Measurements from ENCODE around the gene STMP1.

Gene STMP1

DNA sequence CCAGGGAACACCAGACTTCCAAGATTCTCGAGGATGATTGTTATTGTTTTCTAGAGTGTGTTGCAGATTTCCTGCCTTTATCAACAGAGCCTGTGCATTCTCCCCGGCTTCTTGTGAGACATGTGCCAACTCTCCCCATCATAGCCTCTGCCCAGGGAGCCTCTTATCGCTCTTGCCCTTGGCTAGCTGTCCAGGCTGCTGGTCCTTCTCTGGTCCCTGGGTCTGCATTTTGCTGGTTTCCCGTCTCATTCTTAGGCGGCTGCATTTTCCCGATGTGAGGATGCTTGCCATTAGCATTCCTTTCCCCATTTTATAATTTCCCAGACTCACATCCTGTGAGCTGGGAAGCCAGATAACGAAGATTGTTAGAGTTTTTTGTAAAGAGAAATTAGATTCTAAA lies 50.5 kb downstream of the STMP1 start:
- H3K27me3 ChIP-seq (ENCODE audit: control insufficient read depth in 3 of 3, insufficient read depth in 3 of 3, low read depth in 1 of 3, low read length in 3 of 3) = no peaks in the 10 kb centered on the region
- H3K36me3 ChIP-seq (replicated peaks in 1 of 2; ENCODE audit: control insufficient read depth in 2 of 2, insufficient read depth in 2 of 2, low read length in 2 of 2) = no peaks in the 10 kb centered on the region
- no peak overlapping the region for H3K27ac ChIP-seq (replicated peaks; ENCODE audit: low read length)
- H3K23ac ChIP-seq (ENCODE audit: low read depth, low read length, poor library complexity) = no peak overlapping the region
- no peak overlapping the region for H2BK120ac ChIP-seq (ENCODE audit: low read depth, low read length)
- H3K9ac ChIP-seq (ENCODE audit: low read depth, low read length, poor library complexity) = no peak overlapping the region
- WGBS, 2 donors (ENCODE audit: extremely low coverage in 2 of 2, insufficient read length in 2 of 2, insufficient replicate concordance in 1 of 2) = no CpG with 5 or more reads among the region's 7 CpGs
- no peak overlapping the region for H3K14ac ChIP-seq (ENCODE audit: low read length)
- no peak overlapping the region for H2BK15ac ChIP-seq (ENCODE audit: low read length)
- no peak overlapping the region for H3K4me2 ChIP-seq (ENCODE audit: insufficient read depth, low read length, poor library complexity, severe bottlenecking)
- no peak overlapping the region for H2BK5ac ChIP-seq (ENCODE audit: low read length)
- no peaks in the 10 kb centered on the region for H3K79me1 ChIP-seq (ENCODE audit: low read depth, low read length)
- H2AFZ ChIP-seq (ENCODE audit: low read length) = no peak overlapping the region
- H3K4me1 ChIP-seq (ENCODE audit: control insufficient read depth in 2 of 2, insufficient read depth in 1 of 2, low read depth in 1 of 2, low read length in 2 of 2) = peaks cover 4 to 5% of the 10 kb centered on the region in 2 donors
- H2BK12ac ChIP-seq (ENCODE audit: low read length) = no peak overlapping the region
- H3K4me3 ChIP-seq (ENCODE audit: low read length in 2 of 2) = no peak overlapping the region
- no peak overlapping the region for H4K8ac ChIP-seq (ENCODE audit: low read depth, low read length)
- no peak overlapping the region for H3K4ac ChIP-seq (ENCODE audit: low read length)
- no peak overlapping the region for H2AK5ac ChIP-seq (ENCODE audit: low read depth, low read length)
- H3K9me3 ChIP-seq (replicated peaks in 1 of 2; ENCODE audit: control insufficient read depth in 2 of 2, insufficient read depth in 1 of 2, low read depth in 1 of 2, low read length in 2 of 2) = no peaks in the 10 kb centered on the region
- H4K91ac ChIP-seq (ENCODE audit: low read depth, low read length, poor library complexity) = no peak overlapping the region
- no peak overlapping the region for H3K18ac ChIP-seq (ENCODE audit: low read length)
- DNase-seq (ENCODE audit: low spot score) = no peak

DNA sequence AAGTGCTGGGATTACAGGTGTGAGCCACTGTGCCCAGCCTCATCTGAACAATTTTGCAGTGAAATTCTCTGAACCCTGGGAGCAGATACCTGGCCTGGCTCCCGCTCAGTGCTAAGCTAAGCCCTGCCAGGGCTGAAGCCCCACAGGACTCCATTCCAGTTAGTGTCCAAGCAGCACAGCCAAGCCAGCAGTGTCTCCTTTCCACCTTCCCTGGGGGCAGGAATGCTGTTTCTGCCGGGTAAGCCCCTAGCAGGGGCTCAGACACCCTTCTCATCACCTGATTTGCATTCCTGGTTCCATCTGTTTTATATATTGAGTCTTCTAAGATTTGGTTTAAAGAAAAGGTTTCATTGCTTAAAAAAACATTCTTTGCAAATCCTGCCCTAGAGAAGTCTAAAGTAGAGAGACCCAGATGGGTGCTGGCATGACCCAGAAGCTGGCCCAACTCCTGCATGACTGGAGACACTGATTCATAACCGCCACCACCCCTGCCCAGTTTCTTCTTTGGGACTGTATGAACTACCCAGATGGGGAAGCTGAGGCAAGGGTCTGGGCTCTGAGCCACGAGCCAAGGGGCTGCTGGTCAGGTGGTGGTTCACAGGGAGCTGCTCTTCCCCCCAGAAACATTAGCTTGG lies 51.6 kb downstream of the STMP1 start:
- no peak for DNase-seq (ENCODE audit: low spot score)
- no peak overlapping the region for H3K4me2 ChIP-seq (ENCODE audit: insufficient read depth, low read length, poor library complexity, severe bottlenecking)
- H3K27ac ChIP-seq (replicated peaks; ENCODE audit: low read length) = no peak overlapping the region
- peaks cover 9% of the 10 kb centered on the region in 2 donors for H3K4me1 ChIP-seq (ENCODE audit: control insufficient read depth in 2 of 2, insufficient read depth in 1 of 2, low read depth in 1 of 2, low read length in 2 of 2)
- peak overlapping the region; percentile 23 for H2BK15ac ChIP-seq (ENCODE audit: low read length)
- H3K4ac ChIP-seq (ENCODE audit: low read length) = no peak overlapping the region
- H4K91ac ChIP-seq (ENCODE audit: low read depth, low read length, poor library complexity) = no peak overlapping the region
- H3K18ac ChIP-seq (ENCODE audit: low read length) = peak overlapping the region; percentile 77
- H4K8ac ChIP-seq (ENCODE audit: low read depth, low read length) = no peak overlapping the region
- no peak overlapping the region for H2BK12ac ChIP-seq (ENCODE audit: low read length)
- peak overlapping the region; percentile 80 for H2AFZ ChIP-seq (ENCODE audit: low read length)
- no CpG with 5 or more reads among the region's 4 CpGs for WGBS, 2 donors (ENCODE audit: extremely low coverage in 2 of 2, insufficient read length in 2 of 2, insufficient replicate concordance in 1 of 2)
- H2BK120ac ChIP-seq (ENCODE audit: low read depth, low read length) = no peak overlapping the region
- no peak overlapping the region for H2BK5ac ChIP-seq (ENCODE audit: low read length)
- H2AK5ac ChIP-seq (ENCODE audit: low read depth, low read length) = no peak overlapping the region
- no peaks in the 10 kb centered on the region for H3K9me3 ChIP-seq (replicated peaks in 1 of 2; ENCODE audit: control insufficient read depth in 2 of 2, insufficient read depth in 1 of 2, low read depth in 1 of 2, low read length in 2 of 2)
- no peak overlapping the region for H3K23ac ChIP-seq (ENCODE audit: low read depth, low read length, poor library complexity)
- no peak overlapping the region for H3K4me3 ChIP-seq (ENCODE audit: low read length in 2 of 2)
- H3K36me3 ChIP-seq (replicated peaks in 1 of 2; ENCODE audit: control insufficient read depth in 2 of 2, insufficient read depth in 2 of 2, low read length in 2 of 2) = no peaks in the 10 kb centered on the region
- H3K14ac ChIP-seq (ENCODE audit: low read length) = peak overlapping the region; percentile 17
- no peaks in the 10 kb centered on the region for H3K79me1 ChIP-seq (ENCODE audit: low read depth, low read length)
- no peak overlapping the region for H3K9ac ChIP-seq (ENCODE audit: low read depth, low read length, poor library complexity)
- H3K27me3 ChIP-seq (ENCODE audit: control insufficient read depth in 3 of 3, insufficient read depth in 3 of 3, low read depth in 1 of 3, low read length in 3 of 3) = no peaks in the 10 kb centered on the region

DNA sequence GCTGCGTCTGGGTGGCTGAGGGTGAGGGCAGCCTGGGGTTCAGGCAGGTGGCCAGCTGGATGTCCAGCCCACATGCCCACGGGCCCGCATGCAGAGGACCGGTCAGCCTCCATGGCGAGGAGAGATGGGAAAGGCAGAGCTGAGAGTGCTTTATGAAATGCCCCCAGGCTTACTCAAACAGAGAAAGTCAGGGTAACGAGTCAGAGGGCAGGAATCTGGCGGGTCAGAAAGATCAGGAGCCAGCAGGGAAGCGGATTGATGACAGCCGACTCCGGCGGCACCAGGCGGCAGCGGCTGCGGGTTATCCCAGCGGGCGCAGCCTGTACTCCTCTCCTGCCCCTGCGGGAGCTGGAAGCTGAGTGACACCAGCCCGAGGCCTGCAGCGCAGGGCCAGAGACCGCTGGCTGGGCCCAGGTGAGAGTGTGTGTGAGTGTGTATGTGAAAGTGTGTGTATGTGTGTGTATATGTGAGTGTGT lies 52.3 kb downstream of the STMP1 start:
- H4K91ac ChIP-seq (ENCODE audit: low read depth, low read length, poor library complexity) = no peak overlapping the region
- no peak overlapping the region for H2BK12ac ChIP-seq (ENCODE audit: low read length)
- H3K27me3 ChIP-seq (ENCODE audit: control insufficient read depth in 3 of 3, insufficient read depth in 3 of 3, low read depth in 1 of 3, low read length in 3 of 3) = no peaks in the 10 kb centered on the region
- DNase-seq (ENCODE audit: low spot score) = peak; percentile 20
- H2AFZ ChIP-seq (ENCODE audit: low read length) = peak overlapping the region; percentile 80
- no peak overlapping the region for H3K27ac ChIP-seq (replicated peaks; ENCODE audit: low read length)
- H3K9ac ChIP-seq (ENCODE audit: low read depth, low read length, poor library complexity) = no peak overlapping the region
- H2BK120ac ChIP-seq (ENCODE audit: low read depth, low read length) = no peak overlapping the region
- H2AK5ac ChIP-seq (ENCODE audit: low read depth, low read length) = no peak overlapping the region
- WGBS, 2 donors (ENCODE audit: extremely low coverage in 2 of 2, insufficient read length in 2 of 2, insufficient replicate concordance in 1 of 2) = no CpG with 5 or more reads among the region's 20 CpGs
- peak overlapping the region; percentile 17 for H3K14ac ChIP-seq (ENCODE audit: low read length)
- H2BK15ac ChIP-seq (ENCODE audit: low read length) = peak overlapping the region; percentile 23
- no peaks in the 10 kb centered on the region for H3K9me3 ChIP-seq (replicated peaks in 1 of 2; ENCODE audit: control insufficient read depth in 2 of 2, insufficient read depth in 1 of 2, low read depth in 1 of 2, low read length in 2 of 2)
- H3K23ac ChIP-seq (ENCODE audit: low read depth, low read length, poor library complexity) = no peak overlapping the region
- H3K79me1 ChIP-seq (ENCODE audit: low read depth, low read length) = no peaks in the 10 kb centered on the region
- no peak overlapping the region for H3K4ac ChIP-seq (ENCODE audit: low read length)
- H3K4me3 ChIP-seq (ENCODE audit: low read length in 2 of 2) = peak overlapping the region in 1 of 2 donors; percentile 10
- peak overlapping the region; percentile 77 for H3K18ac ChIP-seq (ENCODE audit: low read length)
- H3K36me3 ChIP-seq (replicated peaks in 1 of 2; ENCODE audit: control insufficient read depth in 2 of 2, insufficient read depth in 2 of 2, low read length in 2 of 2) = no peaks in the 10 kb centered on the region
- H3K4me1 ChIP-seq (ENCODE audit: control insufficient read depth in 2 of 2, insufficient read depth in 1 of 2, low read depth in 1 of 2, low read length in 2 of 2) = peaks cover 12% of the 10 kb centered on the region in 2 donors
- H2BK5ac ChIP-seq (ENCODE audit: low read length) = no peak overlapping the region
- H4K8ac ChIP-seq (ENCODE audit: low read depth, low read length) = no peak overlapping the region
- no peak overlapping the region for H3K4me2 ChIP-seq (ENCODE audit: insufficient read depth, low read length, poor library complexity, severe bottlenecking)

DNA sequence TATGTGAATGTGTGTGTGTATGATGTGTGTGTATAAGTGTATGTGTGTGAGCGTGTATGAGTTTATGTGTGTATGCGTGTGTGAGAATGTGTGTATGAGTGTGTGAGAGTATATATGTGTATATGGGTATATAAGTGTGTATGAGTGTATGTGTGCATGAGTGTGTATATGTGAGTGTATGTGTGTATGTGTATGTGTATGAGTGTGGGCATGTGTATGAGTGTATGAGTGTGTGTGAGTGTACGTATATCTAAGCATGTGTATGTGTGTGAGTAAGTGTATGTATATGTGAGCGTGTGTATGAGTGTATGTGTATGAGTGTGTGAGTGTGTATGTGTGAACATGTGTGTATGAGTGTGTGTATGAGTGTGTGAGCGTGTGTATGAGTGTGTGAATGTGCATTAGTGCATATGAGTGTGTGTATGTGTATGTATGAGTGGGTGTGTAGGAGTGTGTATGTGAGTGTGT lies 52.8 kb downstream of the STMP1 start:
- no peak overlapping the region for H2BK5ac ChIP-seq (ENCODE audit: low read length)
- H2AK5ac ChIP-seq (ENCODE audit: low read depth, low read length) = no peak overlapping the region
- H3K4ac ChIP-seq (ENCODE audit: low read length) = no peak overlapping the region
- no peak overlapping the region for H3K18ac ChIP-seq (ENCODE audit: low read length)
- no peak overlapping the region for H4K91ac ChIP-seq (ENCODE audit: low read depth, low read length, poor library complexity)
- H3K36me3 ChIP-seq (replicated peaks in 1 of 2; ENCODE audit: control insufficient read depth in 2 of 2, insufficient read depth in 2 of 2, low read length in 2 of 2) = no peaks in the 10 kb centered on the region
- no peak overlapping the region for H4K8ac ChIP-seq (ENCODE audit: low read depth, low read length)
- H2BK120ac ChIP-seq (ENCODE audit: low read depth, low read length) = no peak overlapping the region
- H3K27me3 ChIP-seq (ENCODE audit: control insufficient read depth in 3 of 3, insufficient read depth in 3 of 3, low read depth in 1 of 3, low read length in 3 of 3) = no peaks in the 10 kb centered on the region
- no peak overlapping the region for H3K23ac ChIP-seq (ENCODE audit: low read depth, low read length, poor library complexity)
- H3K9me3 ChIP-seq (replicated peaks in 1 of 2; ENCODE audit: control insufficient read depth in 2 of 2, insufficient read depth in 1 of 2, low read depth in 1 of 2, low read length in 2 of 2) = no peaks in the 10 kb centered on the region
- H3K27ac ChIP-seq (replicated peaks; ENCODE audit: low read length) = no peak overlapping the region
- no peak overlapping the region for H2AFZ ChIP-seq (ENCODE audit: low read length)
- 100% methylated on average over 3 of the region's 5 CpGs for WGBS, 2 donors (ENCODE audit: extremely low coverage in 2 of 2, insufficient read length in 2 of 2, insufficient replicate concordance in 1 of 2)
- H3K9ac ChIP-seq (ENCODE audit: low read depth, low read length, poor library complexity) = no peak overlapping the region
- no peak overlapping the region for H2BK12ac ChIP-seq (ENCODE audit: low read length)
- no peak overlapping the region for H3K4me3 ChIP-seq (ENCODE audit: low read length in 2 of 2)
- H3K79me1 ChIP-seq (ENCODE audit: low read depth, low read length) = no peaks in the 10 kb centered on the region
- DNase-seq (ENCODE audit: low spot score) = no peak
- H3K4me1 ChIP-seq (ENCODE audit: control insufficient read depth in 2 of 2, insufficient read depth in 1 of 2, low read depth in 1 of 2, low read length in 2 of 2) = peaks cover 13 to 14% of the 10 kb centered on the region in 2 donors
- no peak overlapping the region for H3K4me2 ChIP-seq (ENCODE audit: insufficient read depth, low read length, poor library complexity, severe bottlenecking)
- H3K14ac ChIP-seq (ENCODE audit: low read length) = no peak overlapping the region
- no peak overlapping the region for H2BK15ac ChIP-seq (ENCODE audit: low read length)

All from neuronal stem cell (in vitro differentiated cells).